Right atrium auricular region (tissue), 2 donors: ENCODE results near the gene PCDHGA2. TPM values are rescaled to one million over a fixed set of nuclear protein-coding genes. Genes with fewer than 3 reads are reported as not detected.
A peak's percentile ranks its signal among the peaks of the same experiment; 100 is the strongest.
"Not testable (repeated sequence)": the region's sequence is repeated elsewhere in the genome, so short reads cannot be mapped to it uniquely, and the experiment has no call there.

Experiments
- DNase-seq: peaks from one replicate; pipeline ENCODE4 v3.0.0-alpha.2; 2019; ENCODE audit warnings: low spot score
- H3K27ac ChIP-seq, 2 donors: fragments of 200-600 bp; sonication (generic); 1 replicate in 1 of 2; 2 replicates in 1 of 2; pipeline ENCODE4 v1.5.1; 2016 to 2019
- H3K27me3 ChIP-seq, 2 donors: fragments of 200-600 bp; sonication (generic); one replicate each; pipeline versions ENCODE4 v1.5.1 to v1.6.0; 2017 to 2019
- H3K36me3 ChIP-seq: fragments of 200-600 bp; sonication (generic); one replicate; pipeline ENCODE4 v1.5.1; 2016
- H3K4me1 ChIP-seq, 2 donors: fragments of 200-600 bp; sonication (generic); one replicate each; pipeline versions ENCODE4 v1.5.1 to v1.6.0; 2017 to 2019
- H3K4me3 ChIP-seq, 2 donors: fragments of 200-600 bp; sonication (generic); 1 replicate in 1 of 2; 2 replicates in 1 of 2; pipeline ENCODE4 v1.5.1; 2017 to 2019; ENCODE audit warnings: mild to moderate bottlenecking in 1 of 2, moderate library complexity in 1 of 2
- H3K9me3 ChIP-seq, 2 donors: fragments of 200-600 bp; sonication (generic); one replicate each; pipeline ENCODE4 v1.5.1; 2019
- total RNA-seq, 2 donors: library from RNA; depleted of rRNA; stranded (reverse); fragments of >200 nt; gene quantifications; one replicate each; pipeline ENCODE4 v1.1.0, GENCODE V29; 2016
- TF ChIP-seq, protein P1 (sequence below), 2 donors: fragments of 200-600 bp; sonication (generic); IDR thresholded peaks; one replicate each; pipeline ENCODE4 v1.5.1; 2019; ENCODE audit warnings: antibody characterized with exemption in 2 of 2

PCDHGA2 gene
- 1 to 10 TPM; 7.5 to 7.7 TPM for total RNA-seq

DNA sequence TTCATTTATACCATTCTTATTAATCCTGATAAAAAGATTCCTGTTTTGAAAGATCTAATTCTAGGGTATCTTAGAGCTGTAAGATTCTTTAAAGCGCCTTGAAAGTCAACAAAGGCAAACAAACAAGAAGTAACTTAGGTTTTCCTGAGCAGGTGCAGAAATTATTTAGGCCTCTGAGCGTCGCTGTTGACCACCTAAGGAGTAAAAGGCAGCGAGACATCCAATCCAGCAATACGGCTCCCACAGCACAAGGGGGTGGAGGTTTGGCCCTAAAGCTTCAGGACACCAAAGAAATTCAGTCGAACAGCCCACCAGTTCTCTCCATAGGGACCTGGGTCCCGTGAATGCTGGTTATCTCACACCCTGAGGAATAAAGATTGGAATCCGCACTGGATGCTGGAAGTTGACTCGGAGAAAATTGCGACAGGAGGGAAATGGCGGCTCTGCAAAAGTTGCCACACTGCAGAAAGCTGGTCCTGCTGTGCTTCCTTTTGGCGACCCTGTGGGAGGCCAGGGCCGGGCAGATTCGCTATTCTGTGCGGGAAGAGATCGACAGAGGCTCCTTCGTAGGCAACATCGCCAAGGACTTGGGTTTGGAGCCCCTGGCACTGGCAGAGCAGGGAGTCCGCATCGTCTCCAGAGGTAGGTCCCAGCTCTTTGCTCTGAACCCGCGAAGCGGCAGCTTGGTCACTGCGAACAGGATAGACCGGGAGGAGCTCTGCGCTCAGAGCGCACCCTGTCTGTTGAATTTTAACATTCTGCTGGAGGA is at the start of gene PCDHGA2:
TSS of gene PCDHGA2 (plus strand) at position 223 of the 769 bp plus-strand sequence.
- TF ChIP-seq, protein P1, sequence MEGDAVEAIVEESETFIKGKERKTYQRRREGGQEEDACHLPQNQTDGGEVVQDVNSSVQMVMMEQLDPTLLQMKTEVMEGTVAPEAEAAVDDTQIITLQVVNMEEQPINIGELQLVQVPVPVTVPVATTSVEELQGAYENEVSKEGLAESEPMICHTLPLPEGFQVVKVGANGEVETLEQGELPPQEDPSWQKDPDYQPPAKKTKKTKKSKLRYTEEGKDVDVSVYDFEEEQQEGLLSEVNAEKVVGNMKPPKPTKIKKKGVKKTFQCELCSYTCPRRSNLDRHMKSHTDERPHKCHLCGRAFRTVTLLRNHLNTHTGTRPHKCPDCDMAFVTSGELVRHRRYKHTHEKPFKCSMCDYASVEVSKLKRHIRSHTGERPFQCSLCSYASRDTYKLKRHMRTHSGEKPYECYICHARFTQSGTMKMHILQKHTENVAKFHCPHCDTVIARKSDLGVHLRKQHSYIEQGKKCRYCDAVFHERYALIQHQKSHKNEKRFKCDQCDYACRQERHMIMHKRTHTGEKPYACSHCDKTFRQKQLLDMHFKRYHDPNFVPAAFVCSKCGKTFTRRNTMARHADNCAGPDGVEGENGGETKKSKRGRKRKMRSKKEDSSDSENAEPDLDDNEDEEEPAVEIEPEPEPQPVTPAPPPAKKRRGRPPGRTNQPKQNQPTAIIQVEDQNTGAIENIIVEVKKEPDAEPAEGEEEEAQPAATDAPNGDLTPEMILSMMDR (IDR thresholded peaks at IDR 0.05), result peak in 1 of 2 donors; percentile 74
- DNase-seq, result no peak
- H3K4me3 ChIP-seq, result peak within 1 kb of the TSS; percentile 34 to 50
- H3K4me1 ChIP-seq, result no peaks in the 10 kb centered on the region
- H3K27me3 ChIP-seq, result no peaks in the 10 kb centered on the region
- H3K9me3 ChIP-seq, result peaks cover 15 to 86% of the 10 kb centered on the region in 2 donors
- no peaks in the 10 kb centered on the region for H3K36me3 ChIP-seq
- H3K27ac ChIP-seq, result peak within 1 kb of the TSS; percentile 65 to 71

DNA sequence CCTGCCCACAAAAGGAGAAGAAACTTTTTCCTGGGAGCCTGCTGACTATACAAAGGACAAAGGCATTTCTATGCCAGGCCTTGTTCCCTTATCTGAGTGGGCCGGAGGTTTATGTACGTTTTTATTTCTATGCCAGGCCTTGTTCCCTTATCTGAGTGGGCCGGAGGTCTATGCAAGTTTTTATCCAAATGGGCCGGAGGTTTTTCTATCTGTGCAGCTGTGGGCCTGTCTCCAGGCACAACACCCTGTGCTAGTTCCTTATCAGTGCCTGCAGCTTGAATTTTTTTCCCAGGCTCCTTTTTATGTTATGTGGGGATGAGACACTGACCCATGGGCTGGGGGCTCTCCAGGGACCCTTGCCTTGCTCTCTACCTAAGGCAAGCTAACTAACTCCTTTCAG is 40.2 kb upstream of the PCDHGA2 start:
- Histone ChIP-seq H3K27ac (no peak overlapping the region), H3K4me1 (no peaks in the 10 kb centered on the region), H3K9me3 (peaks cover 11 to 96% of the 10 kb centered on the region in 2 donors), H3K4me3 (no peak overlapping the region), H3K36me3 (no peaks in the 10 kb centered on the region), H3K27me3 (no peaks in the 10 kb centered on the region)
- no peak for DNase-seq
- TF ChIP-seq, protein P1 (IDR thresholded peaks at IDR 0.05), result no peak

DNA sequence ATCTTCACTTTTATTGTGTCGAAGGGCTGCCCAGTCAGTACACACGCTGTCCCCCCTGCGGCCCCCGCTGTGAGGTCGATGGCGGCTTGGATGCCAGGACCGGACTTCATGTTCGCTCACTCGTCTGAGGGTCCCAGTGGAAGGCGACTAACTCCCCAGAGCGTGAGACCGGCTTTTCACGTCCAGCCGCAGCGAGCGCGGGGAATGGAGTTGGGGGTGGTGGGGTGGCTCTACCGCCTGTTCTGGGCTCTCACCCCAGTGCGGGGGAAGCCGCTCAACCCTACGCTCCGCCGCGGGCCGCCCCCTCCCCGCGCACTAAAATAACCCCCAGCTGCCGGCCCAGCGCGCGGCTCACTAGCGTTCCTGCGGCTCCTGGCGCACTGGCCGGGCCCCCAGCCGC is 34.8 kb upstream of the PCDHGA2 start, which contains the start of gene SLC25A2:
TSS of gene SLC25A2 (minus strand) at position 294 of the 400 bp plus-strand sequence. CDS start at position 110, 184 bp downstream.
- Histone ChIP-seq H3K36me3 (no peaks in the 10 kb centered on the region), H3K9me3 (peaks cover 26 to 99% of the 10 kb centered on the region in 2 donors), H3K27me3 (no peaks in the 10 kb centered on the region), H3K27ac (no peak within 1 kb of the TSS), H3K4me3 (no peak within 1 kb of the TSS), H3K4me1 (no peaks in the 10 kb centered on the region)
- no peak for DNase-seq
- TF ChIP-seq, protein P1 (IDR thresholded peaks at IDR 0.05), result no peak

DNA sequence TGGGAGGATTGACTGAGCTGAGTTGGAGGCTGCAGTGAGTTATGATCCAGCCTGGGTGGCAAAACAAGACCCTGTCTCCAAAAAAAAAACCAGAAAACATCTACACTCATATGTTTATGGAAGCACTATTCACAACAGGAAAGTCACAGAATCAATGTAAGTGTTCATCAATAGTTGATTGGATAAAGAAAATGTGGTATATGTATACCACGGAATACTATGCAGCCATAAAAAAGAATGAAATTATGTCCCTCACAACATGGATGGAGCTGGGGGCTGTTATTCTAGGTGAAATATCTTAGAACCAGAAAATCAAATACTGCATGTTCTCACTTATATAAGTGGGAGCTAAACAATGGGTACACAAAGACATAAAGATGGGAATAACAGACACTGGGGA is 31.9 kb upstream of the PCDHGA2 start:
- no peaks in the 10 kb centered on the region for H3K4me1 ChIP-seq
- no peaks in the 10 kb centered on the region for H3K36me3 ChIP-seq
- no peaks in the 10 kb centered on the region for H3K27me3 ChIP-seq
- TF ChIP-seq, protein P1 (IDR thresholded peaks at IDR 0.05), result no peak
- peaks cover 26 to 97% of the 10 kb centered on the region in 2 donors for H3K9me3 ChIP-seq
- no peak overlapping the region for H3K4me3 ChIP-seq
- H3K27ac ChIP-seq, result no peak overlapping the region
- DNase-seq, result no peak

DNA sequence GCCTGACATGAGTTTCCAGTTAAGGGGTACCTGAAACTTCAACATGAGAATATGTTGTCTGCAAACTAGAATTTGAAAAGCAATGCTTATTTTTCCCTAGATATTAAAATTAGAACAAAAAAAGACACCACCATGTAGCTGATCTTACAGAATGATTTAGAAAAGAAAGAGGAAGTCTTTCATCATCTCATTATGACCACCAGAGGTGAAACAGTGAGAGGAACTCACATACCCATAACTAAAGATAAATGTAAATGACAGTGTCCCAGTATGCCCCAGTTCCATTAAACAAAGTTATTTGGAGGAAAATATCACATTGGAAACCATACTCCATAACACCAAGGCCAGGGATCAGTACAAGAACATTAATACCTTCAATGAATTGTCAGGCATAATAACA is 24.8 kb upstream of the PCDHGA2 start:
- TF ChIP-seq, protein P1 (IDR thresholded peaks at IDR 0.05), result no peak
- no peak overlapping the region for H3K4me3 ChIP-seq
- H3K27ac ChIP-seq, result no peak overlapping the region
- peaks cover 32% of the 10 kb centered on the region for H3K36me3 ChIP-seq
- no peaks in the 10 kb centered on the region for H3K4me1 ChIP-seq
- DNase-seq, result no peak
- peaks cover 24 to 98% of the 10 kb centered on the region in 2 donors for H3K9me3 ChIP-seq
- H3K27me3 ChIP-seq, result no peaks in the 10 kb centered on the region

DNA sequence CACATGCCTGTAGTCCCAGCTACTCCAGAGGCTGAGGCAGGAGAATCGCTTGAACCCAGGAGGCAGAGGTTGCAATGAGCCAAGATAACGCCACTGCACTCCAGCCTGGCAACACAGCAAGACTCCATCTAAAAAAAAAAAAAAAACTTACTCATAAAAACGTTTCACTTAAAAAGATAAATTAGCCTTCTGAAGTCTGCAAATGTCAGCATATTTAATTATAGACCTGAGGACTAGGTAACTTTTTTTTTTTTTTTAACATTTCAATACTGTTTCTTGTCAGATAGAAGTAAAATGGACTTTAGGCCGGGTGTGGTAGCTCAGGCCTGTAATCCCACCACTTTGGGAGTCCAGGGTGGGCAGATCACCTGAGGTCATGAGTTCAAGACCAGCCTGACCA is 21.6 kb upstream of the PCDHGA2 start:
- Histone ChIP-seq H3K9me3 (peaks cover 37 to 90% of the 10 kb centered on the region in 2 donors), H3K4me1 (peaks cover 0 to 12% of the 10 kb centered on the region in 2 donors), H3K36me3 (peaks cover 42% of the 10 kb centered on the region)
- H3K4me3 ChIP-seq, DNase-seq, H3K27me3 ChIP-seq, H3K27ac ChIP-seq: not testable (repeated sequence)
